ENCODE data around the gene LAMC3.
A peak's percentile ranks its signal among the peaks of the same experiment; 100 is the strongest.

Gene LAMC3

DNA sequence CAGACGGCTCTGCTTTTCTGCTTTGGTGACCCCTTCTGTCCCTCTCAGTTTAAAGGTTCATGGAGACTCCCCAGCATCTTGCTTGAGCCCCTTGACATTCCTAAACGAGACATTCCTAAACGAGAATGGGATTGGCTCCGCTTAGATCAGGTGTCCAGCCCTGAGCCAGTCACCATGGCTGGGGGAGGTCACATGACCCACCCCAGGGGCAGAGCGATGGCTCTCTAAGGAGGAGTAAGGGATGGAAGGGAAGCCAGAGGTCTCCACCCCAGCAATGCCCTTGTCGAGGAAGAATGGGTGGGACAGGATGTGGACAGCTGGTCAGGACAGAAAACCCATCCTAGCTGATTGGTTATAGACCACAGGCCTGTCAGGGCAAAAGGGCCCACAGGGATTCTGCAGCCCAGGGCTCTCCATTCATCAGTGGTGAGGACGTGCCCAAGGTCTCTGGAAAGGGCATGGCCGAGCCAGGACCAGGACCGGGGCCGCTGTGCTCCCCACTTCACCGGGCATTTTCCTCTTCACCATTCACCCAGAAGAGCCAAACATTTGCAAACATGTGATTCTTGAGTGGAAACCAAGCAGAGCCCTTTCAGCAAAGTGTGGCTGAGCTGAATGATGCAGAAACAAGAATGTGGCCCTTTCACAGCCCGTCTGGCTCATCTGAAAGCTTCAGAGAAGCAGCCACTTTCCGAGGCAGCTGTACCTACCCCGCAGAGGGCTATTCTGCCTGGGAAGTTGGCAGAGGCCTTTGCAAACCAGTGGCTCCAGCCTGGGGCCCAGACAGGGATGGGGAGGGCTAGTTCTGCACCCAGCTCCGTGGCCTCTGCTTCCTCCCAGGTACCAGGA is 67.6 kb downstream of the LAMC3 start:
- DNase-seq (ENCODE audit: low spot score): no peak

DNA sequence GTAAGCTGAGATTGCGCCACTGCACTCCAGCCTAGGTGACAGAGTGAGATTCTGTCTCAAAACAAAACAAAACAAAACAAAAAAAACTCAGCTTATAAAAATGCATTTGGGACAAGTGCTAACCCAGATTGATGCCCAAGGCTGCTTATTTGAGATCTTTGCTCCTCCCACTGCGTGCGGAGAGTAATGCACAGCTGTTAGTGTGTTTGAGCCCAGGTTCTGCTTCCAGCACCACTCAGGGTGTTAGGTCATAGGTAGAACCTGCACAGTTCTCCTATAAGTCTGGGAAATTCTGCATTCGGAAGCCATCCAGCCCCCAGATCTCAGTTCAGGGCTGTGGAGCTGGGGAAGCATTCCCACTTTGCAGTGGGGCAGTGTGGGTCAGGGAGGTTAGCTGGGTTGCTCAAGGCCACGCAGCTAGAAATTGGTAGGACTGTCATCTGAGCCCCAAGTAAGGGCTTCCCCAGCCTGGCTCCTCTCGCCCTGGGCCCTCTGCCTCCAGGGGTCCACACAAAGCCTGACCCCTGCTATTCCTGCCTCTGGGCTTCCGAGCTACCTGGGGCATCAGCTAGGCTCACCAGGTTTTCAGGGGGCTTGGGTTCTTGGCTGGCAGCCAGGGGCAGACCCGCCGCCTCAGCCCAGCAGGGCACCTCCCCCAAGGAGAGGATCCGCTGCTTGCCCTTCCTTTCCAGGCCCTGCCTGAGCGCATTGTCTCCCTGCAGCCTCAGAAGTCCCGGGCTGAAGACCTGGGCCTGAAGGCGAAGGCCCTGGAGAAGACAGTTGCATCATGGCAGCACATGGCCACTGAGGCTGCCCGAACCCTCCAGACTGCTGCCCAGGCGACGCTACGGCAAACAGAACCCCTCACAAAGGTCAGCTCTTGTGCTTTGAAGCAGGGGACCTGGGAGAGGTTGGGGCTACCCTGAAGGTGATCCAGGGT is 69.7 kb downstream of the LAMC3 start:
- no peak for DNase-seq (ENCODE audit: low spot score)

DNA sequence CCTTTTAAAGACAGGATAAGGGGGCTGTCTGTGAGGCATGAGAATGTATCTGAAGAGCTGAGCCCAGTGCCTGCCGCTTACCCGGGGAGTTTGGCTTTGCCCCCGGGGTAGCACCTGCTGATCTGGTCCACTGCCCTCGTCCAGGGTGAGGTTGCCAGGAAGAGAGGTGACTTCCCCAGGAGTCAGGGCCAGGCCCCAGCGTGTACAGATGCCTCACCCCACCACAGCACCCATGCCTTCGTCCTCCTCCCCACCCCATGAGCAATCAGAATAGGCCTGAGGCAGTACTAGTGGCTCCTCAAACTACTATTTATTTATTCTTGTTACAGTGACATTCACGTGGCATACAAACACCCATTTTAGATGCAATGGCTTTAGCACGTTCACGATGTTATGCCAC is 71.6 kb downstream of the LAMC3 start:
- no peak for DNase-seq (ENCODE audit: low spot score)

DNA sequence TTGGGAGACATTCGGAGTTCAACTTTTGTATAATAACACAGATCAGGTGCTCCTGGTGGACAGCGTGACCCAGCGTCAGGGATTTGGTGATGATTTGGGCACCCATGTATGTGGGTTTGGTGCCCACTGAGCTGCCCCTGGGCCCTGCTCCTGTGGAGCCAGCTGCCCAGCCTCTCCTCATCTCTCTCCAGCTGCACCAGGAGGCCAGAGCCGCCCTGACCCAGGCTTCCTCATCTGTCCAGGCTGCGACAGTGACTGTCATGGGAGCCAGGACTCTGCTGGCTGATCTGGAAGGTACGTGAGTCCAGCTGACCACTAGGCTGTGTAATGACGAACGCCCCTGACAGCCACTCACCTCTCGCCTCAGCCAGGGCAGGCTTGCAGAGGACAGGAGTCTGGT is 72.9 kb downstream of the LAMC3 start:
- DNase-seq (ENCODE audit: low spot score): no peak

DNA sequence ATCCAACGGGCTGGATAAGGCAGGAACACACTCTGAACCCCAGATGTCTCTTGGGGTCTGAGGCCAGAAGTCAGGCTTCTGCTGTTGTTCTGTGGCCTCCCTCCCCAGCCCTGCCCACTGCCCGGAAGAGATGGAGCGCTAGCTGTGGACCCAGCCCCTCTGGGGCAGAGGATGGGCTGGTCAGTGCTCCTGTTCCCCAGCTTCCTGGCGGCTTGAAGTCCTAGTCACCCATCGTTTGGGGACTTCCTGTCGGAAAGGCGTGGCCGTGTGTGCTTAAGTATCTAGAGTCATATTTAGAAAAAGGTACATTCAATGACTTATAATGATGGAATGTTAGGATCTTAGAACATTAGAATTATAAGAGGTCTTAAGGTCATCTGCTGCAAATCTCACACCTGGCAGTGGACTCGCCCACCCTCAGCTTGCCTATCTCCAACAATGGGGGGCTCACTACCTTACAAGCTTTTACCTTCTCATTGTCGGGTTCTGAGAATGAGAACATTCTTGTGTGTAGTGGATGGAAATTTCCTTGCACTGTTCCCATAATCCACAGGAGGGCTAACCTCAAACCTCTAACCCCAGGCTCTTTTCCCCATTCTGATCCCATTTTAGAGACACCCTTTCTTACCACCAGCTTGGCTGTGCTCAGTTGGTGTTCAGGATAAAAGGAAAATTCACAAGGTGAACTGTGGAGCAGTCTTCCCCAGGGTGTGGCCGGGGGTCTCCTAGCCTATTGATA is 74.0 kb downstream of the LAMC3 start:
- DNase-seq (ENCODE audit: low spot score): no peak

DNA sequence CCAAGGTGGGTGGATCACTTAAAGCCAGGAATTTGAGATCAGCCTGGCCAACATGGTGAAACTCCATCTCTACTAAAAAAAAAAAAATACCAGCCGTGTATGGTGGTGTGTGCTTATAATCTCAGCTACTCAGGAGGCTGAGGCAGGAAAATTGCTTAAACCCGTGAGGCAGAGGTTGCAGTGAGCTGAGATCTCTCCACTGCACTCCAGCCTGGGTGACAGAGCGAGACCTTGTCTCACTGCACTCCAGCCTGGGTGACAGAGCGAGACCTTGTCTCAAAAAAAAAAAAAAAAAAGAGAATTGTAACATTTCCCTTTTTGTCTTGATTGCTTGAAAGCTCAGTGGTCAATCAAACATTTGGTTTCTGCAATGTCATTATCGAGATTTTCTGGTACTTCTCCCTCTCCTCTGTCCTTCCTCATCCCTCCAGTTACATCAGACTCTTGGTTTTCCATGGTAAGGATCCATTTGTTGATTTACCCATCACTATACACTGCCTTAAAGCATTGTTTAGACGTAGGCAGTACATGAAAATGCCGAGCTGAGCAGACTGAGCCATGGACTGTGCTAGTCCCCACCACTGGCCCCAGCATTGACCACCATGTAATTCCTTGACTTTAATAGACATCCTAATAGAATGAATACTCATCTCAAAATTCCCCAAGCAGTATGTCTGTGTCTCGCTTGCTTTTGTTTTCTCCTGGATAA is 75.8 kb downstream of the LAMC3 start:
- no peak for DNase-seq (ENCODE audit: low spot score)

DNA sequence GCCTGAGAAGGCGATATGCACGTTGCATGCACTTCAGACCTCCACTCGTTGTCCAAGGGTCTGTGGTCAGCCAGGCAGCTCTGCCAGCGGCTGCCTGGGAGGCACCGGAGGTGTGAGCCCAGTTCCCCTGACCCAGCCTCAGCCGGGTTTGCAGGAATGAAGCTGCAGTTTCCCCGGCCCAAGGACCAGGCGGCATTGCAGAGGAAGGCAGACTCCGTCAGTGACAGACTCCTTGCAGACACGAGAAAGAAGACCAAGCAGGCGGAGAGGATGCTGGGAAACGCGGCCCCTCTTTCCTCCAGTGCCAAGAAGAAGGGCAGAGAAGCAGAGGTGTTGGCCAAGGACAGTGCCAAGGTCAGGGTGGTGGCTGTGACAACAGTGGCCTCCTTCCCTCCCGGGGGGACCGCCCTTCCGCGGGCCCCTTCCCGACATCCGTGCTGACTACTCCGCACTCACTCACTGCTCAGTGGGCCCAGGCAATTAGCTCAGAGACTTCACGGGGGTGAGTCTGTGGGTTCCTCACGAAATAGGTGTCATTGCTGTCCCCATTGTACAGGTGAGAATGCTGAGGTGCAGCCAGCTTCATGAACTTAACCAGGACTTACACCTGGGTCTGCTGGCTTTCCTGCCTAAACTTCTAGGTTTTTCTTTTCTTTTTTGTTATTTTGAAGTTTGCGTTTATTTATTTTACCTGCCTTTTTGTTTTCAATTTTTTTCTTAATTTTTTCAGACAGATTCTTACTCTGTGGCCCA is 76.6 kb downstream of the LAMC3 start:
- DNase-seq (ENCODE audit: low spot score): no peak

DNA sequence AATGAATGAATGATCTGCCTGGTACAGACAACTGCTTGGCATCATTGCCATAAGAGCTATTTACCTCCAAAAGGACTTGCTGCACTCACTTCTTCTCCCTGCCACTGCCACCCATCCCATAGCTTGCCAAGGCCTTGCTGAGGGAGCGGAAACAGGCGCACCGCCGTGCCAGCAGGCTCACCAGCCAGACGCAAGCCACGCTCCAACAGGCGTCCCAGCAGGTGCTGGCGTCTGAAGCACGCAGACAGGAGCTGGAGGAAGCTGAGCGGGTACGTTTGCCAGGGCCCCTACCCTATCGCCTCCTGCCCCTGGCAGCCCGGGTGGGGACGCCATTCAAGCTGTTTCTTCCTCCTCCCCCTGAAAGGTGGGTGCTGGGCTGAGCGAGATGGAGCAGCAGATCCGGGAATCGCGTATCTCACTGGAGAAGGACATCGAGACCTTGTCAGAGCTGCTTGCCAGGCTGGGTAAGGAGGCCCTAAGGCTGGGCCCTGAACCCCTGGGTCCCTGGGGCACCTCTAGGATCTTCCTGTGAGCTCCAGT is 78.5 kb downstream of the LAMC3 start:
- no peak for DNase-seq (ENCODE audit: low spot score)

DNA sequence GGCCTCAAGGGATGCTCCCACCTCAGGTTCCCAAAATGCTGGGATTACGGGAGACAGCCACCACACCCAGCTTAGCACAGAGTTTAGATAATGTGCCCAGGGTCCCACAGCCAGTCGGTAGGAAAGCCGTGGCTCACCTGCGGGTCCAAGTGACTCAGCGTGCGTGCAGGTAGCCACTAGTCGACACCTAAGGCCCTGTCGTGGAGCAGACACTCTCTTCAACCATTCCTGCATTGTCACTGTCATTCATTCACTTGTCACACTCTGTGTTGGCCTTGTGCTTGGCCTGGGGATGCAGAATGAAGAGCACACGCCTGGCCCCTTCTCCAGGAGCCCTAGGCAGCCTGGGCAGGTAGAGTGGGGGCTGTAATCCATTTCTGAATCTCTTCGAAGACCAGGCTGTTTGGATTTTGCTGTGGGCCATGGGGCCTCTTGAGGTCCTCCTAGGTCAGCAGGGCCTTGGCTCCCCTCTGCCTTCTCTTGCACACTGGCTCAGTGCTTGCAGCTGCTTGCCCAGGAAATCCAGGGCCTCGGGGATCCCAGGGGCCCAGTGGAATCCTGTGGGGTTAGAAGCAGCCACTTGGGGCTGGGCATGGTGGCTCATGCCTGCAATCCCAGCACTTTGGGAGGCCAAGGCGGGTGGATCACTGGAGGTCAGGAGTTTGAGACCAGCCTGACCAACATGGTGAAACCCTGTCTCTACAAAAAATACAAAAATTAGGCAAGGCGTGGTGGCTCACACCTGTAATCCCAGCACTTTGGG is 81.2 kb downstream of the LAMC3 start:
- DNase-seq (ENCODE audit: low spot score): no peak

DNA sequence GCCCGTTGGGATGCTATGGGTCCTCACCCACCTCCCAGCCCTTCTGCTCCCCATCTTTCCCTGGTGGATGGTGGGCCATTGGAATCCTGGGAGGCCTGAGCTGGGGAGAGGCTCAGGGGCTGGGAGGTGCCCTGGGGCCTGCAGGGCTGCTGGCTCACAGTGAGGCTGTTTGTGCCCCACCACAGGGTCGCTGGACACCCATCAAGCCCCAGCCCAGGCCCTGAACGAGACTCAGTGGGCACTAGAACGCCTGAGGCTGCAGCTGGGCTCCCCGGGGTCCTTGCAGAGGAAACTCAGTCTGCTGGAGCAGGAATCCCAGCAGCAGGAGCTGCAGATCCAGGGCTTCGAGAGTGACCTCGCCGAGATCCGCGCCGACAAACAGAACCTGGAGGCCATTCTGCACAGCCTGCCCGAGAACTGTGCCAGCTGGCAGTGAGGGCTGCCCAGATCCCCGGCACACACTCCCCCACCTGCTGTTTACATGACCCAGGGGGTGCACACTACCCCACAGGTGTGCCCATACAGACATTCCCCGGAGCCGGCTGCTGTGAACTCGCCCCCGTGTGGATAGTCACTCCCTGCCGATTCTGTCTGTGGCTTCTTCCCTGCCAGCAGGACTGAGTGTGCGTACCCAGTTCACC is 82.5 kb downstream of the LAMC3 start:
- DNase-seq (ENCODE audit: low spot score): no peak

DNA sequence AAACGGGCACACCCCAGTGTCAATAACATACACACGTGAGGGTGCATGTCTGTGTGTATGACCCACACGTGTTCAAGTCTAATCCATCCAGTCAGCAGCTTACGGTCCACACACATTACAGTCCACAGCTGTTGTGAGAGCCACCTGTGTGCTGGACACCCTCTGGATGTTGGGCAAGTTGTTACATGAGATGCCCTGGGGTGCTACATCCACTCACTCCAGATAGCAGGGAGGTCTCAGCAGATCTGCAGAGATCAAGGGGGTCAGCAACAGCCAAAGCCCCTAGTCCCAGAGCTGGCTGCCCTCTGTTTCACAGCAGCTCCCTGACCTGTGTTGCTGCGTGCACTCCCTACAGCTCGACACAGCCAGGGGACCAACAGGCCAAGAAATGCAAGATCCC is 83.1 kb downstream of the LAMC3 start:
- DNase-seq (ENCODE audit: low spot score): no peak

DNA sequence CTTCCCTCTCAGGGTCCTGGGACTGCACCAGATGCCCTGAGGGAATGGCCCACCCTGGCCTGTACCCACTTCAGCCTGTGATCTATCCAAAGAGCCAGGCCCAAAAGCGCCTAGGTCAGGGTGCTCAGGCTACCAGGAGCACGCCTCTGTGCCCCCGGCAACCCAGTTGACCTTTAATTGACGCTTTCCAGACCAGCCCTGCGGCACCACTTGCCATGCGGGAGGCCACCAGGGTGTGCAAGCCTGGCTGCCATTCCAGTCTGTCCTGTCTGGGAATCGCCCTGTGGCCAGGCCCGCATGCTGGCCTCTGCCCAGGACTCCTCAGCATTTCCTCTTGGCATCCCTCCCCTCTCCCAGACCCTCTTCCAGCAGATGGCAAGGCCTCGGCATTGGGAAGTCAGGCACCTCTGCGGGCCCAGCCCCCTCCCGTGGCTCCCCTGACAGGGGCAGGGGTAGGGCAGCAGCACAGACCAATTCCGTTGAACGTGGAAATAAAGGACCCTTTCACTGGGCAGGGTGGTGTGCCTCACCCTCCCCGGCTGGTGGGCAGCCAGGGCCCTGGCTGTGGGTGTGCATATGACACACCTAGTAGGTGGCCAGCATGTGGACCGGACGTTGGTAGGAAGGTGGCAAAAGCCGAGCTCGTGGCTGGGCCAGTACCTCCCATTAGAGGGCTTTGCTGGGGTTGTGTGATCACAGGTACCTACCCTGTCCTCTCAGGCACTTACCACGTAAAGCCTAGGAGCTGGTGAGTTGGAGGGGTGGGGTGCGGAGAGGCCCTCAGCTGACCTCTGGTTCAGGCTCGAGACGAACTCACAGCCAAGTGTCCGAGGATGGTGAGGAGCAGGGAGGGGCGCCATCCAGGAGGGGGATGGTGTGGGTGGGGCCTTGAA is 83.8 kb downstream of the LAMC3 start:
- DNase-seq (ENCODE audit: low spot score): no peak

DNA sequence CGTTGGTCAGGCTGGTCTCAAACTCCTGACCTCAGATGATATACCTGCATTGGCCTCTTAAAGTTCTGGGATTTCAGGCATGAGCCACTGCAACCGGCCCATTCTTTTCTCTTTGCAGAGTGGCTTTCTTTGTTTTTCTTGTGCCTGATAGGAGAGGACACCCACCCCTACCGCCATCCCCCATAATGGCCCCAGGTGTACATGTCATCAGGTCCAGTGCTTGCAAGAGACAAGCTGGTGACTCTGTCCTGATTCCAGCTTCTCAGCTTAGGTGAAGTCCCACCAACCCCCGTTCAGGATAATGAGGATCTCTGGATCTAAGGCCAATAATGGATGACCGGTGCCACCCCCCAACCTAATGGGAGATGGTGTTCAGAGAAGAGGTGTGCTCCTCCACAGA is 85.0 kb downstream of the LAMC3 start:
- DNase-seq (ENCODE audit: low spot score): no peak

DNA sequence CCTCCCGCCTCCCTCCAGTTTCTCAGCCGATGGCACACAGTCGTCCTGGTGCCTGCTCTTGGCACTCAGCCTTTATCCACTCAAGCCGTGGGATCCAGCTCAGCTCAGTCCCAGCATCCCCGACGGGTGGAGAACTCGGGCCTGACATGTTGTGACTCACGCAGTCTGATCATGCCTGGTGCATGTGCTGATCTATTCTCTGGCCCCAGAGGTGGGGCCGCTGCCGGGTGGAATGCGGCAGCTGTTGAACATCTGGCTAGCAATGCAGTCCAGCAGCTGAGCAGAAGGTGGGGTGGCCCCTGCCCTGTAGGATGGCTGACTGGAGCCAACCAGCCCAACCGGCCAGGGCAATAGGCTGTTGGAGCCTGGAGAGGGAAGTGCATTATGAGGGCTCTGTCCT is 85.6 kb downstream of the LAMC3 start:
- DNase-seq (ENCODE audit: low spot score): no peak

DNA sequence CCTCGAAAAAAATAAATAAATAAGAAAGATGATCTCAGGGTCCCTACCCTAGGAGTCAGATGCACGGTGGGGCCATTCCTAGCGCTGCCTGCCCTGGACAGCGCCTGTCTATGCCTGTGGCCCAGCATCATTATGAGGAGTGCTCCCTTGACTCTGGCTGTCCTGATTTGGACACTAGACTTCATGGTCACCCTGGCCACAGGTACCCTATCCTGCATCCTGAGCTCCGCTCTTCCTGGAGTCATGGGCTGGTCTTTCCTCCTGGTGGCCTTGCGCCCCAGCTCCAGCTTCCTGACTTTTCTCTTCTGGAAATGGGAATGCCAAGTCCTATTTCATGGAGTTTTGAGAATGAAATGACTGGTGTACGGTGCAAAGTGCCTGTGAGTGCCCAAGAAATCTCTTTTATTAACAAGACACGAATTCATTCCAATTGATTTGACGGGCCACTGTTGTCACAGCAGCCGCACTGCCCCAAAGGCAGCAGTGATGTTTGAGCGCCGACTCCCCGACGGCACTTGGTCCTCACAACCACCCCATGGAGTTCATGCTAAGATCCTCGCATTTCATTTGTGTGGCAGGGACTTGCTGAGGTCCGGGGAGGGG is 86.8 kb downstream of the LAMC3 start:
- DNase-seq (ENCODE audit: low spot score): no peak

DNA sequence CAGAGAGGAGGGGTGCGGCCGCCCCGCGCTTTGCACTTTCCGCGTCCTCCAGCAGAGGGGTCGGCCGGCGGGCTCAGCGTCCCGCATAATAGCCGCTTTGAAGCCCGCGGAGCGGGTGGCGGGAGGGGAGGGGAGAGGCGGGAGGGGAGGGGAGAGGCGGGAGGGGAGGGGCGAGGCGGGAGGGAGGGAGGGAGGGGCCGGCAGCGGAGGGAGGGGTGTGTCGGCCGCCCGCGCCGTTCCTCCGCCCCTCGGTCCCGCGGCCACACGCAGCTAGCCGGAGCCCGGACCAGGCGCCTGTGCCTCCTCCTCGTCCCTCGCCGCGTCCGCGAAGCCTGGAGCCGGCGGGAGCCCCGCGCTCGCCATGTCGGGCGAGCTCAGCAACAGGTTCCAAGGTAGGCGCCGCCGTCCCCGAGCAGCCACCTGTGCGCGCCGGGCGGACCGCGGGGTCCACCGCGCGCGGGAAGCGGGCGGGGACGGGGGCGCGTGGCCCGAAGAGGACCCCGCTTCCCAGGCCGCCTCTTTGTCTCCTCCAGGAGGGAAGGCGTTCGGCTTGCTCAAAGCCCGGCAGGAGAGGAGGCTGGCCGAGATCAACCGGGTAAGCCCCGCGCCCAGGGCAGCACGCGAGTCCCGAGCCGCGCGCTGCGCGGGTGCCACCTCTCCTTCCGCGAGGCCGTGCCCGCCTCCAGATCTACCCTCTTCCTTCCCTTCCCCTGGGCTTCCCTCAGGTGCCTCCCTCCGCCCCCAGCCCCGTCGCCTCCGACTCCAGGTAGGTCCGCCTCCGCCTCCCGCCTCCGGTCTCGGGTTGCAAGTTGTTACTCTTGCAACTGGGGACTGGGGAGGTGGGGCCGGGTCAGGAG is 87.5 kb downstream of the LAMC3 start, which contains the start of gene AIF1L:
AIF1L (plus strand) TSS at position 263 of the 857 bp plus-strand sequence; CDS start at position 362, 99 bp downstream.
- DNase-seq (ENCODE audit: low spot score): peak; percentile 92
